NCI-H446 treated with DMSO at 0.1 percent for 48 hours (cell line): ENCODE data around the gene C1orf35.

ENCODE experiments used
- DNase-seq: peaks from one replicate; lab custom pipeline; 2025; lab: John Stamatoyannopoulos, UW

The C1orf35 gene

DNA sequence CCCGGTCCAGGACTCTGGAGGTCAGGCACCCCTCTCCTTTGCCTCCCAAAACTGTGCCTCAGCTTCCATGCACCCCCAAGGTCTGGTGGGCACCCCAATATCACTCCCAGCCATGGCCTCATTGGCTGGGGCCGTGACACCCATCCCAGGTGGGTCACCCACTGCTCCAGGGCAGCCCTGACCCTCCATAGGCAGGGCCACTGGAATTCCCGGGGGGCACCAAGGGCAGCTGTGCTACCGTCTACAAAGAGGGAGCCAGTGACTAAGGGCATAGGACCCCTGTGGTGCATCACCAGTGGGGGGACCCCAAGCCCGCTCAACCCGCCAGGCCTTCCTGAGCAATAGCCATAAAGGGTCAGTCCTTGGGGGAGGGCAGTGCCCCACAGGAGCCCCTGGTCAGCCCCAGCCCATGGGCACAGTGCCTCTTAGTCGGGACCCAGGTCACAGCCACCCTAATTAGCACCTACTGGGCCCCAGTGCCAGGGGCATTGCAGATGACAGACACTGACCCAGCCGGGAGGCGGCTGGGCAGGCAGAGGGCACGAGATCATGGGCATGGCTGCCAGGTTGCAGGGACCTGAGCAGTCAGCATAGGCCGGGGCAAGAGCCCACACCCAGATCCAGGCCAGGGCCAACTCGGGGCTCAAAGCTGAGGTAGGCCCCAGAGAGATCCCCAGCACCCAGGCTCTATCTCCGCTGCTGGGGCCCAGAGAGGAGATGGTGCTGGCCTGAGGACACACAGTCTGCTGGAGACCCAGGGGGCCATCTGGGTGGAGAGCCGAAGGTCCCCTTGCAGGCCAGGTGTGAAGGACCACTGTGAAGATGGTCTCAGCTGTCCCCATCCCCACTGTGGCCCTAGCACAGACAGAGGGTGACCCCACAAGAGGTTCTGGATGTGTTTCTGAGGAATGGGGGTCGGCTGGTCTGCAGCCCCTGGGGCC is 39.6 kb downstream of the C1orf35 start:
- DNase-seq = no peak

DNA sequence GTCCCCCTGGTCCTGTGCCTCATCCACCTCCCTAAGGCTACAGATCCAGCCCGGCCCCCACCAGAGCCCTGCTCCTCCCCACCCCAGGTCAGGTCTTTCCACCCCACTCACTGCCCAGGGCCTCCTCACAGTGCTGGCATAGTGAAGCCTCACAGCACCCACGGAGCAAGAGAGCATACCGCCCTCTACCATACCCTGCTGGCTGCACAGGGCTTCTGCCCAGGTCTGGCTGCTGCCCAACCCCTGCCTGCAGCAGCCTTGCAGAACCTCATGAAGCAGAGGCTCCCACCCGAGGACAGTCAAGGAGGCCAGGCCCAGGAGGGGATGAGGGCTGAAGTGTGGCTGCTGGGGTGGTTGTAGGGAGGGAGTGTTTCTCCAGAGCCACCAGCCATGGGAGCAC is 40.3 kb downstream of the C1orf35 start:
- DNase-seq = no peak

DNA sequence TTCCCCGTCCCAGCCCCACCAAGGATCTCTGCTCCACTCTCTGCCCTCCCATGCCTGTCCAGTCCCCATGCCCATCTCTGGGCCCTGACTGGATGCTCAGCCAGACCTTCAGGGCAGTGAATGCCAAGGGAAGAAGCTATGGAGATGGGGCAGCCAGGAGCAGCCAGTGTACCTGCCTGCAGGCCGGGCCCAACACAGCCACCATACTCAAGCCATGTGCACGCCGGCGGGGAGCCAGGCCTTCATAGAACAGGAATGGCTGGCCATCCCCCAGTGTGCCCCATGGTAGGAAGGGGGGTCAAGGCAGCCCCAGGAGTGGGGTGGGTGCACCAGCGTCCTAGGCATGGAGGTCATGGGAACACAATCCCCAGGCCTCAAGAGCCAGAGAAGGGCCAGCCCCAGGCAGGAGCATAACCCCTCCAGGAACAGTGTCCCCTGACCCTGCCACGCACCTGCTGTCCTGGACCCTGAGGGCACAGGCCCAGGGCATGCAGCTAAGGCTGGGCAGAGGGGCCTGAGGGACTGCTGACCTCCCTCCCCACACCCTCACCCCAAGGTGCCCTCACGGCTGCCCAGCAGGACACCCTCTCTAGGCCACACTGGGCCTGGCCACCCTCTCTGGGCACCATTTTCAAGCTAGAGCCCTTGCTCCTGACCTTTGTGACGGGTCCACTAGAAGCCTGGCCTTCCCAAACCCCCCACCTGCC is 40.9 kb downstream of the C1orf35 start:
- DNase-seq = no peak

DNA sequence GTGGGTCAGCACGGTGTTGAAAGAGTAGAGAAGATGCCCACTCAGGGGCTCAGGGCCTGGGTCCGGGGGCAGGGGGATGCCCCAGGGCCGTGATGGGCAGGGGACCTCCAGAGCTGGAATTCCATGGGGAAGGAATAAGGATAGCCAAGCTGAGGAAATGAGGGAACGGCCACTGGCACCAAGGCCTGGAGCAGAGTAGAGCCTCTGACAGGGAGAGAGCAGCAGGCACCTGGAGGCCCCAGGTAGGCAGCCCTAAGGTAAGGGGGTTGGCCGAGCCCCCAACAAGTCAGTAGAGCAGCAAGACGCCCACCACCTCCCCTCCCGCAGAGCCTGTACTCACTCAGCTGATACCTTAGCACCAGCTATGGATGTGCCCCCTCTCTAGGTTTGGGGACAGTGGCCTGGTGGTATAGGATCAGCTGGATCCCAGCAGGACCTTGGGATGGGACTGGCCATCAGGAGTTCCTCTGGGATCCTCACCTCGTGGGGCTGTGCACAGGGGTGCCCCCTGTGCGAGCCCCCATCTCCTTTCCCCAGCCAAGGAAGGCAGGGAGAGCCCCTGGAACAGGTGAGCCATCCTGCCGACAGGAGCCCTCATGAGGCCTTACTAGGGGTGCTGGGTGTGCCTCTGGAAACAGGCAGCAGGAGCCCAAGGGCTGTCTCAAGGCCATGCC is 41.6 kb downstream of the C1orf35 start:
- no peak for DNase-seq

DNA sequence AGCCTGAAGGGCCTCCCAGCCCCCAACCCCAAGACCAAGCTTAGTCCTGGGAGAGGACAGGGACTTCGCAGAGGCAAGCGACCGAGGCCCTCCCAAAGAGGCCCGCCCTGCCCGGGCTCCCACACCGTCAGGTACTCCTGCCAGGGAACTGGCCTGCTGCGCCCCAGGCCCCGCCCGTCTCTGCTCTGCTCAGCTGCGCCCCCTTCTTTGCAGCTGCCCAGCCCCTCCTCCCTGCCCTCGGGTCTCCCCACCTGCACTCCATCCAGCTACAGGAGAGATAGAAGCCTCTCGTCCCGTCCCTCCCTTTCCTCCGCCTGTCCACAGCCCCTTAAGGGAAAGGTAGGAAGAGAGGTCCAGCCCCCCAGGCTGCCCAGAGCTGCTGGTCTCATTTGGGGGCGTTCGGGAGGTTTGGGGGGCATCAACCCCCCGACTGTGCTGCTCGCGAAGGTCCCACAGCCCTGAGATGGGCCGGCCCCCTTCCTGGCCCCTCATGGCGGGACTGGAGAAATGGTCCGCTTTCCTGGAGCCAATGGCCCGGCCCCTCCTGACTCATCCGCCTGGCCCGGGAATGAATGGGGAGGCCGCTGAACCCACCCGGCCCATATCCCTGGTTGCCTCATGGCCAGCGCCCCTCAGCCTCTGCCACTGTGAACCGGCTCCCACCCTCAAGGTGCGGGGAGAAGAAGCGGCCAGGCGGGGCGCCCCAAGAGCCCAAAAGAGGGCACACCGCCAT is 42.5 kb downstream of the C1orf35 start:
- no peak for DNase-seq

DNA sequence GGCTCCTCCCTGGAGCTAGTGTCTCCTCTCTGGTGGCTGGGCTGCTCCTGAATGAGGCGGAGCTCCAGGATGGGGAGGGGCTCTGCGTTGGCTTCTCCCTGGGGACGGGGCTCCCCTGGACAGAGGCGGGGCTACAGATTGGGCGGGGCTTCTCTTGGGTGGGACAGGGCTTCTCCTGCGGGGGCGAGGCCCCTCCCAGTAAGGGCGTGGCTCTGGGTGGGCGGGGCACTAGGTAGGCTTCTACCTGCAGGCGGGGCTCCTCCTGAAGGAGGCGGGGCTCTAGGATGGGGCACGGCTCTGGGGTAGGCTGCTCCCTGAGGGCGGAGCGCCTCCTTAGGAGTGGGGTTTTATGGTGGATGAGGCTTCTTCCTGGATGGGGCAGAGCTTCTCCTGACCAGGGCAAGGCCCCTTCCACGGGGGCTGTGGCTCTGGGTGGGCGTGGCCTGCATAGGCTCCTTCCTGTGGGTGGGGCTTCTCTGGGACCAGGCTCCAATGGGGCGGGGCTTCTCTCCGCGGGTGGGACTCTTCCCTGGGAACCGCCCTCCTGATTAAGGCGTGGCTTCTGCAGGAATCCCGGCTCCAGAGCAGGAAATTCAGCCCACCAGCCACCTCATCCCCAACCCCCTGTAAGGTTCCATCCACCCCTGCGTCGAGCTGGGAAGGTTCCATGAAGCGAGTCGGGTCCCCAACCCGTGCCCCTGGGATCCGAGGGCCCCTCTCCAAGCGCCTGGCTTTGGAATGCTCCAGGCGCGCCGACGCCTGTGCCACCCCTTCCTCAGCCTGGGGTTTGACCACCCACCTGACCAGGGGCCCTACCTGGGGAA is 43.3 kb downstream of the C1orf35 start:
- no peak for DNase-seq

DNA sequence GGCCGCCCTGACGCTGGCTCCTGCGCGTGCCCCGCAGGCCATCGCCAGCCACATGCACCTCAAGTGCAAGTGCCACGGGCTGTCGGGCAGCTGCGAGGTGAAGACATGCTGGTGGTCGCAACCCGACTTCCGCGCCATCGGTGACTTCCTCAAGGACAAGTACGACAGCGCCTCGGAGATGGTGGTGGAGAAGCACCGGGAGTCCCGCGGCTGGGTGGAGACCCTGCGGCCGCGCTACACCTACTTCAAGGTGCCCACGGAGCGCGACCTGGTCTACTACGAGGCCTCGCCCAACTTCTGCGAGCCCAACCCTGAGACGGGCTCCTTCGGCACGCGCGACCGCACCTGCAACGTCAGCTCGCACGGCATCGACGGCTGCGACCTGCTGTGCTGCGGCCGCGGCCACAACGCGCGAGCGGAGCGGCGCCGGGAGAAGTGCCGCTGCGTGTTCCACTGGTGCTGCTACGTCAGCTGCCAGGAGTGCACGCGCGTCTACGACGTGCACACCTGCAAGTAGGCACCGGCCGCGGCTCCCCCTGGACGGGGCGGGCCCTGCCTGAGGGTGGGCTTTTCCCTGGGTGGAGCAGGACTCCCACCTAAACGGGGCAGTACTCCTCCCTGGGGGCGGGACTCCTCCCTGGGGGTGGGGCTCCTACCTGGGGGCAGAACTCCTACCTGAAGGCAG is 44.0 kb downstream of the C1orf35 start:
- DNase-seq = no peak

DNA sequence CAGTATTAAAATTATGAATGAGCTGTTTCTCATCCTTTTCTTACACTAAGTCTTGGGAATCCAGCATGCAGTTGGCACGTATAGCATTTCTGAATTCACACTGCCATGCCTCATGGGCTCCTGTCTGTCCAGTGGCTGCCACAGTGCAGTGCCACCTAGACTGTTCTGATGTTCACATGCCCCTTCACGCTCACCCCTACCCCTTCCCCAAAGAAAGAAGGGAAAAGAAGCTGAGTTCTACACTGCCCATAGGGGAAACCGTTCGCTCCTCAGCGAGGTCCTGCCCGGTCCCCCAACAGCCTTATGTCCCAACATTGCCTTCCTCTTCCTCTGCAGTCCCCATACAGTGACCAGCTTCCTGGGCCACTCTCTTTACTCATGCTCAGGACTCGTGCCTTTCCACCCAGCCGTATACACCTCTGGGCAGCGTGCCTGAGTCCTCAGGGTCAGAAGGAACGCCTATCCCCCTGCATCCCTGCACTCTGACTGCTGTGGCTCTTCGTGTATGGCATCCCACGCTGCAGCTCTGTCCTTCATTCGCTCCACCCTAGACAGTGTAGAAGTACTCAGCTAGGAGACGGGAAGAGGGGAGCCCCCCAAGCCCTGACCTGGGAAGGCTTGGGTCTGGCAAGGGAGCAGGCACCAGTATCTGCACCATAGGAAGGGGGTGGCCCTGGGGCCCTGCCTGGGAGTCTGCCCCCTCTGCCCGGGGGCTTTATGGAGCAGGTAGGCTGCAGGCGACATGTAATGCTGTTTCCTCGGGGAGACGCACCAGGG is 44.8 kb downstream of the C1orf35 start:
- no peak for DNase-seq
